Brain microvascular endothelial cell (primary cell): ENCODE results near the gene VEGFD.

Experiments used
- DNase-seq: peaks from one replicate; pipeline ENCODE4 v3.0.0-alpha.2; 2020
- H3K27ac ChIP-seq: fragments of 250-450 bp; sonication (Bioruptor Pico); 2 replicates; pipeline ENCODE4 v1.5.1; 2020; ENCODE audit warnings: mild to moderate bottlenecking, moderate library complexity
- H3K27me3 ChIP-seq: fragments of 250-450 bp; sonication (Bioruptor Pico); replicated peaks from 2 replicates; pipeline ENCODE4 v1.5.1; 2020; ENCODE audit warnings: mild to moderate bottlenecking
- H3K36me3 ChIP-seq: fragments of 250-450 bp; sonication (Bioruptor Pico); replicated peaks from 2 replicates; pipeline ENCODE4 v1.5.1; 2020; ENCODE audit warnings: mild to moderate bottlenecking
- H3K4me3 ChIP-seq: 2 replicates; pipeline ENCODE4 v1.5.1; 2011; ENCODE audit warnings: low read depth, mild to moderate bottlenecking, control low read depth, low read length, moderate library complexity
- in situ Hi-C: cut with HindIII; loops from 2 replicates; pipeline ENCODE4 v1.10.0; 2017; ENCODE audit warnings: low sequenced_read_pairs, low pct_ligation_motif_present
- TF ChIP-seq, protein P1 (sequence below): IDR thresholded peaks from 2 replicates; pipeline ENCODE4 v1.5.1; 2011; ENCODE audit warnings: low read depth, mild to moderate bottlenecking, moderate library complexity, low read length, control low read depth, inconsistent platforms; ENCODE audit errors: missing control alignments

VEGFD gene

GRCh38 chrX:15416133-15416993, 32.1 kb upstream of the VEGFD start:
- in situ Hi-C loops, result no loop called here
- DNase-seq, result no peak

DNA sequence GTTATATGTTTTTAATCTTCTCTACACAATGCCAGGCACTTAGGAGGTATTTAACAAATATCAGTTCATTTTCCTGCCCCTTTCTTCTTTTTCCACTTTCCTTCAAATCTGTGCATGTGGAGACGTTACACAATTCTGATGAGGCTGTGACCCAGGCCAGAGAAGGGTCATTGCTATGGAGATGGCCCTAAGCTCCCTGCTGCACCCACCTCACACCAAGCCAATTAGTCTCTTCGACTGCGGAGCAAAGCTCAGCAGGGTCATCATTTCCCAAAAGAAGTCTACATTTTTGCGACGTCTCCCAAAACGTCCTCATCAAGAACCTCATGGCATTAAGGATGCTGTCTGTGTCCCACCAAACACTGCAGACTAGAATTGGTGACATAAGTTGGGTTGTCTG, 28.9 kb upstream of the VEGFD start:
- Histone ChIP-seq H3K27me3 (no peaks in the 10 kb centered on the region), H3K4me3 (no peak overlapping the region), H3K27ac (no peak overlapping the region), H3K36me3 (no peaks in the 10 kb centered on the region)
- no peak for DNase-seq
- in situ Hi-C loops, result no loop called here
- TF ChIP-seq, protein P1, sequence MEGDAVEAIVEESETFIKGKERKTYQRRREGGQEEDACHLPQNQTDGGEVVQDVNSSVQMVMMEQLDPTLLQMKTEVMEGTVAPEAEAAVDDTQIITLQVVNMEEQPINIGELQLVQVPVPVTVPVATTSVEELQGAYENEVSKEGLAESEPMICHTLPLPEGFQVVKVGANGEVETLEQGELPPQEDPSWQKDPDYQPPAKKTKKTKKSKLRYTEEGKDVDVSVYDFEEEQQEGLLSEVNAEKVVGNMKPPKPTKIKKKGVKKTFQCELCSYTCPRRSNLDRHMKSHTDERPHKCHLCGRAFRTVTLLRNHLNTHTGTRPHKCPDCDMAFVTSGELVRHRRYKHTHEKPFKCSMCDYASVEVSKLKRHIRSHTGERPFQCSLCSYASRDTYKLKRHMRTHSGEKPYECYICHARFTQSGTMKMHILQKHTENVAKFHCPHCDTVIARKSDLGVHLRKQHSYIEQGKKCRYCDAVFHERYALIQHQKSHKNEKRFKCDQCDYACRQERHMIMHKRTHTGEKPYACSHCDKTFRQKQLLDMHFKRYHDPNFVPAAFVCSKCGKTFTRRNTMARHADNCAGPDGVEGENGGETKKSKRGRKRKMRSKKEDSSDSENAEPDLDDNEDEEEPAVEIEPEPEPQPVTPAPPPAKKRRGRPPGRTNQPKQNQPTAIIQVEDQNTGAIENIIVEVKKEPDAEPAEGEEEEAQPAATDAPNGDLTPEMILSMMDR, result no peak

More at GRCh38 chrX:15416133-15416993, 32.1 kb upstream of the VEGFD start:
- no peaks in the 10 kb centered on the region for H3K27me3 ChIP-seq
- no peaks in the 10 kb centered on the region for H3K36me3 ChIP-seq
- H3K4me3 ChIP-seq, result no peak overlapping the region
- TF ChIP-seq, protein P1, result no peak
- no peak overlapping the region for H3K27ac ChIP-seq

DNA sequence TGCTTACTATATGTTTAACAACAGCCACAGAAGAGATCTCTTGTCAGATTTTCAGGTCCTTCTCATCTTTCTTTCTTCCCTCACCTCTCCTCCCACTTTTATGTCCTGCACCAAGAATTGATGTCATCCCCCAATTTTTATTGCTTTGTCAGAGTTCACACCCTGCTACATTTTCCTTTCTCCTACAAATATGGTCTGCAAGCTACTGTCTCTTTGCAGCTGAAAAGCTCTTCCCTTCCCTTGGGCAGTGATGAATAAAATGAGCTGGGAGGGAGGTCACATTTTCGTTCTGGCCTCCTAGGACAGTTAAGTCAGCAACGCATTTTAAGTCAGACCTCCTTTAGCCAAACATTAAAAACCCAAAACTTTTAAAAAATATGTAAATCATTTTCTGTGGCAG, 26.7 kb upstream of the VEGFD start:
- DNase-seq, result no peak
- TF ChIP-seq, protein P1, result no peak
- no peaks in the 10 kb centered on the region for H3K36me3 ChIP-seq
- no peaks in the 10 kb centered on the region for H3K27me3 ChIP-seq
- in situ Hi-C loops, result no loop called here
- H3K27ac ChIP-seq, result no peak overlapping the region
- no peak overlapping the region for H3K4me3 ChIP-seq

- DNase-seq, result no peak
- no peaks in the 10 kb centered on the region for H3K36me3 ChIP-seq
- H3K27ac ChIP-seq, result no peak overlapping the region
- TF ChIP-seq, protein P1, result no peak
- in situ Hi-C loops, result no loop called here
- H3K27me3 ChIP-seq, result no peaks in the 10 kb centered on the region
- H3K4me3 ChIP-seq, result no peak overlapping the region
These were observed 26.2 kb upstream of the VEGFD start for GRCh38 chrX:15410430-15410829.

DNA sequence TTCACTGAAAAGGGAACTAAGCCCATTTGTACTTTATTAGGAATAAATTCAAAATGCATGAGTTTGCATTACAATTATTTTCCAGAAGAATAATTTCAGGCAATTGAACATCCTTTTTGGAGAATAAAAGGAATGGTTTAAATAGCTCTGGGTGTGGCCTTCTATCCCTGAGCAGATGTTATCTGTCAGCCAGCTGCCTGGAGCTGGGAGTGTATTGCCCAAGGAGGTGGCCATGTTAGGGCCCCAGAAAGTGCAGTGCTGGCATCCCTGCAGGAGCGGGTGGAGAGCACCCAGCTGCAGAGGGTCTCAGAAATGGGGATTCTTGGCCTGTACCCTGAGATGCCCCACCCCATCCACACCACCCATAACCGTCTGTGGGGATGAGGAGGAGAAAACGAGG, 21.6 kb upstream of the VEGFD start:
- no peak overlapping the region for H3K27ac ChIP-seq
- H3K36me3 ChIP-seq, result no peaks in the 10 kb centered on the region
- DNase-seq, result no peak
- H3K27me3 ChIP-seq, result no peaks in the 10 kb centered on the region
- TF ChIP-seq, protein P1, result no peak
- in situ Hi-C loops, result no loop called here
- H3K4me3 ChIP-seq, result no peak overlapping the region
